Head of caudate nucleus (tissue), 42 donors: ENCODE data around the gene VWA1.

ENCODE experiments used
- DNase-seq, 42 donors: peaks; one replicate each; pipeline versions ENCODE4 v3.0.0 to v3.0.0-alpha.2; 2020 to 2021; ENCODE audit warnings: mixed read lengths in 7 of 42
- intact Hi-C: fragments of 100-400 bp; cut with DNase I; formaldehyde crosslinking; loops from one replicate; pipeline ENCODE4 v1.15.0; 2022

VWA1 gene

GRCh38 chr1:1430992-1431844, 4.3 kb upstream of the VWA1 start:
- intact Hi-C loops = no loop called here
- peak in 8 of 42 donors; percentile 27 to 65 (median 50) for DNase-seq

- peak in 16 of 42 donors; percentile 17 to 77 (median 51) for DNase-seq
- intact Hi-C loops = no loop called here
Measured at GRCh38 chr1:1431845-1432273, 3.6 kb upstream of the VWA1 start.

GRCh38 chr1:1432274-1432950, 3.1 kb upstream of the VWA1 start:
- intact Hi-C loops = no loop called here
- peak in 10 of 42 donors; percentile 22 to 67 (median 48) for DNase-seq

GRCh38 chr1:1432951-1433803, 2.3 kb upstream of the VWA1 start:
- peak; percentile 75 to 96 (median 86) for DNase-seq
- intact Hi-C loops = no loop called here

GRCh38 chr1:1433804-1434130, 1.7 kb upstream of the VWA1 start:
- DNase-seq = peak in 7 of 42 donors; percentile 25 to 66 (median 43)

GRCh38 chr1:1434131-1434823, 1.2 kb upstream of the VWA1 start:
- intact Hi-C loops = no loop called here

More at GRCh38 chr1:1433804-1434130, 1.7 kb upstream of the VWA1 start:
- intact Hi-C loops = no loop called here

GRCh38 chr1:1434824-1435105, 725 bp upstream of the VWA1 start:
- intact Hi-C loops = no loop called here
- peak in 1 of 42 donors; percentile 35 for DNase-seq

More at GRCh38 chr1:1434131-1434823, 1.2 kb upstream of the VWA1 start:
- peak; percentile 76 to 94 (median 86) for DNase-seq

- intact Hi-C loops = no loop called here
- DNase-seq = no peak
Measured at GRCh38 chr1:1435911-1436629, 580 bp downstream of the VWA1 start.

GRCh38 chr1:1436630-1437032, 1.1 kb downstream of the VWA1 start:
- no peak for DNase-seq
- intact Hi-C loops = no loop called here

GRCh38 chr1:1437033-1437903, 1.8 kb downstream of the VWA1 start:
- intact Hi-C loops = no loop called here
- peak in 1 of 42 donors; percentile 16 for DNase-seq

GRCh38 chr1:1437904-1438376, 2.5 kb downstream of the VWA1 start:
- intact Hi-C loops = no loop called here

GRCh38 chr1:1438531-1439381, 3.3 kb downstream of the VWA1 start:
- DNase-seq = no peak
- intact Hi-C loops = no loop called here

More at GRCh38 chr1:1437904-1438376, 2.5 kb downstream of the VWA1 start:
- DNase-seq = no peak

GRCh38 chr1:1439546-1440261, 4.2 kb downstream of the VWA1 start:
- intact Hi-C loops = loop anchor here (10.0 kb wide), 1 partner anchor 45 kb away; the partner anchor contains the start of gene CCNL2
- DNase-seq = no peak

GRCh38 chr1:1440262-1441001, 4.9 kb downstream of the VWA1 start:
- DNase-seq = peak in 1 of 42 donors; percentile 21
- intact Hi-C loops = loop anchor here (10.0 kb wide), 1 partner anchor 46 kb away; the partner anchor contains the start of gene CCNL2
